SK-N-SH (cell line): Measurements from ENCODE around the gene PDE10A. TPM values are rescaled to one million over a fixed set of nuclear protein-coding genes. Genes with fewer than 3 reads are reported as not detected.

Experiments
- CTCF ChIA-PET: fragments of 300-600, 350-600 bp; formaldehyde crosslinking; extraction: SDS; loops from one replicate; lab custom pipeline; 2021; lab: Yijun Ruan, JAX
- POLR2A ChIA-PET: fragments of 350-600 bp; sonication (Branson Sonifier 250); formaldehyde crosslinking; extraction: SDS; loops from one replicate; lab custom pipeline; 2020; ENCODE audit warnings: antibody characterized with exemption, inconsistent platforms; lab: Yijun Ruan, JAX
- DNase-seq: peaks from one replicate; pipeline ENCODE4 v3.0.0; 2012
- H2AFZ ChIP-seq: fragments of 200-600 bp; sonication (generic); 2 replicates; pipeline ENCODE4 v1.8.1; 2016; ENCODE audit warnings: antibody characterized with exemption, mild to moderate bottlenecking, low read depth
- H3F3A ChIP-seq: fragments of 200-600 bp; sonication (generic); replicated peaks from 2 replicates; pipeline ENCODE3; 2016; ENCODE audit warnings: antibody characterized with exemption, mild to moderate bottlenecking; ENCODE audit not compliant: insufficient read depth
- H3K27ac ChIP-seq, 2 experiments: fragments of 200-500 bp in 1 of 2; fragments of 200-600 bp in 1 of 2; sonication (Bioruptor generic) in 1 of 2; sonication (generic), shearing (Covaris generic) in 1 of 2; 2 replicates each; pipeline versions ENCODE4 v1.5.1 to v1.6.1; 2014 to 2016; ENCODE audit warnings: low read depth in 2 of 2, inconsistent platforms in 1 of 2, low read length in 1 of 2, mild to moderate bottlenecking in 1 of 2, mixed read lengths in 1 of 2
- H3K27me3 ChIP-seq: fragments of 200-600 bp; sonication (generic), shearing (Covaris generic); 2 replicates; pipeline ENCODE4 v1.6.1; 2016; ENCODE audit warnings: mixed run types; ENCODE audit not compliant: insufficient read depth
- H3K36me3 ChIP-seq, 2 experiments: fragments of 200-500 bp in 1 of 2; fragments of 200-600 bp in 1 of 2; sonication (Bioruptor generic) in 1 of 2; sonication (generic) in 1 of 2; replicated peaks in 1 of 2; 2 replicates each; pipeline versions ENCODE3 to v1.5.1; 2014 to 2016; ENCODE audit warnings: low read length in 1 of 2, mild to moderate bottlenecking in 1 of 2; ENCODE audit not compliant: insufficient read depth in 2 of 2, control insufficient read depth in 1 of 2
- H3K4me1 ChIP-seq, 2 experiments: fragments of 200-500 bp in 1 of 2; fragments of 200-600 bp in 1 of 2; sonication (Bioruptor generic) in 1 of 2; sonication (generic), shearing (Covaris generic) in 1 of 2; 2 replicates each; pipeline versions ENCODE4 v1.5.1 to v1.6.1; 2014 to 2016; ENCODE audit warnings: low read depth in 1 of 2, low read length in 1 of 2, mixed run types in 1 of 2; ENCODE audit not compliant: insufficient read depth in 2 of 2, control insufficient read depth in 1 of 2
- H3K4me2 ChIP-seq: fragments of 200-600 bp; sonication (generic), shearing (Covaris generic); 2 replicates; pipeline ENCODE4 v1.6.1; 2017; ENCODE audit warnings: mixed run types
- H3K4me3 ChIP-seq, 2 experiments: fragments of 200-500 bp in 1 of 2; fragments of 200-600 bp in 1 of 2; sonication (Bioruptor generic) in 1 of 2; sonication (generic), shearing (Covaris generic) in 1 of 2; 2 replicates each; pipeline versions ENCODE4 v1.5.1 to v1.8.1; 2014 to 2016; ENCODE audit warnings: low read depth in 2 of 2, inconsistent platforms in 1 of 2, low read length in 1 of 2, mild to moderate bottlenecking in 1 of 2, mixed read lengths in 1 of 2, moderate library complexity in 1 of 2
- H3K79me2 ChIP-seq: fragments of 200-600 bp; sonication (generic); 2 replicates; pipeline ENCODE4 v1.8.1; 2017; ENCODE audit warnings: mild to moderate bottlenecking; ENCODE audit not compliant: insufficient read depth
- H3K9ac ChIP-seq: fragments of 200-600 bp; sonication (generic); 2 replicates; pipeline ENCODE4 v1.6.1; 2017; ENCODE audit warnings: mixed run types
- H3K9me2 ChIP-seq: fragments of 200-600 bp; sonication (generic); 2 replicates; pipeline ENCODE4 v1.6.1; 2017; ENCODE audit warnings: mixed run types
- H3K9me3 ChIP-seq: fragments of 200-600 bp; sonication (generic); 2 replicates; pipeline ENCODE4 v1.6.1; 2017; ENCODE audit warnings: mixed run types, mild to moderate bottlenecking, moderate library complexity
- H4K20me1 ChIP-seq: fragments of 200-600 bp; sonication (generic); 2 replicates; pipeline ENCODE4 v1.6.1; 2017; ENCODE audit warnings: mild to moderate bottlenecking, mixed run types; ENCODE audit not compliant: insufficient read depth
- CTCF ChIP-seq: fragments of 200-600 bp; sonication (generic); IDR thresholded peaks from 2 replicates; pipeline ENCODE4 v1.6.1; 2017; ENCODE audit warnings: antibody characterized with exemption, mild to moderate bottlenecking, moderate library complexity
- ELF1 ChIP-seq: IDR thresholded peaks from 2 replicates; pipeline ENCODE4 v1.4.0; 2012
- FOSL2 ChIP-seq: IDR thresholded peaks from 2 replicates; pipeline ENCODE4 v1.4.0; 2012; ENCODE audit warnings: low read depth, mild to moderate bottlenecking, moderate library complexity, borderline replicate concordance
- FOXJ3 ChIP-seq: sonication (generic); formaldehyde crosslinking; IDR thresholded peaks from 2 replicates; pipeline ENCODE4 v1.5.1; 2020; ENCODE audit warnings: mild to moderate bottlenecking, missing genetic modification reagents
- GATA2 ChIP-seq: sonication (generic); formaldehyde crosslinking; IDR thresholded peaks from 2 replicates; pipeline ENCODE4 v1.5.0; 2020; ENCODE audit warnings: mild to moderate bottlenecking, missing genetic modification reagents
- MEF2A ChIP-seq: IDR thresholded peaks from 2 replicates; pipeline ENCODE4 v1.4.0; 2012; ENCODE audit warnings: low read depth, borderline replicate concordance
- MXI1 ChIP-seq: IDR thresholded peaks from 2 replicates; pipeline ENCODE4 v1.6.1; 2012; ENCODE audit warnings: mild to moderate bottlenecking, low read depth, low read length, improper control_type of control experiment
- RAD21 ChIP-seq: IDR thresholded peaks from 2 replicates; pipeline ENCODE4 v1.6.1; 2012; ENCODE audit warnings: mild to moderate bottlenecking, low read length
- RCOR1 ChIP-seq: fragments of 150-350 bp; IDR thresholded peaks from 2 replicates; pipeline ENCODE4 v1.6.1; 2017; ENCODE audit warnings: antibody characterized with exemption, low read length
- RXRA ChIP-seq: IDR thresholded peaks from 2 replicates; pipeline ENCODE4 v1.4.0; 2012; ENCODE audit warnings: low read depth, mild to moderate bottlenecking, borderline replicate concordance
- SIN3A ChIP-seq: IDR thresholded peaks from 2 replicates; pipeline ENCODE4 v1.6.1; 2012; ENCODE audit warnings: low read depth, mild to moderate bottlenecking, low read length, moderate library complexity, borderline replicate concordance
- SMC3 ChIP-seq: IDR thresholded peaks from 2 replicates; pipeline ENCODE4 v1.6.1; 2012; ENCODE audit warnings: low read depth, low read length, improper control_type of control experiment
- TCF12 ChIP-seq: IDR thresholded peaks from 2 replicates; pipeline ENCODE4 v1.4.0; 2012
- YY1 ChIP-seq: IDR thresholded peaks from 2 replicates; pipeline ENCODE4 v1.4.0; 2012; ENCODE audit warnings: low read depth, mild to moderate bottlenecking
- WGBS: methylation state at CpG from one replicate; pipeline ENCODE4 v1.1.6; 2017; ENCODE audit warnings: low lambda C conversion rate; 5-methylcytosine and 5-hydroxymethylcytosine counted together
- polyA plus RNA-seq, 3 experiments: library from polyadenylated mRNA; depleted of rRNA; stranded (reverse); fragments of >200 nt; gene quantifications; 2 replicates each; pipeline ENCODE4 v1.2.3, GENCODE V29; 2012
- TF ChIP-seq, protein P1 (sequence below): IDR thresholded peaks from 2 replicates; pipeline ENCODE4 v1.4.0; 2012; ENCODE audit warnings: low read depth
- TF ChIP-seq, protein P2 (sequence below): IDR thresholded peaks from 2 replicates; pipeline ENCODE4 v1.4.0; 2012; ENCODE audit warnings: low read depth, borderline replicate concordance

PDE10A gene
- polyA plus RNA-seq, 1 of the 3 experiments (the other 2 are of a cell fraction), result 0.43 TPM

GRCh38 chr6:165365371-165365770, 297.7 kb downstream of the PDE10A start:
- Histone ChIP-seq H3K9ac (no peak overlapping the region), H4K20me1 (no peaks in the 10 kb centered on the region), H2AFZ (no peak overlapping the region), H3F3A (no peaks in the 10 kb centered on the region), H3K4me2 (no peak overlapping the region), H3K9me3 (0 out of 2 replicates have a peak, but pooled peaks cover 2% of the 10 kb centered on the region), H3K4me3 (no peak overlapping the region), H3K9me2 (no peaks in the 10 kb centered on the region), H3K27me3 (no peaks in the 10 kb centered on the region), H3K27ac (no peak overlapping the region), H3K79me2 (no peaks in the 10 kb centered on the region), H3K4me1 (no peaks in the 10 kb centered on the region), H3K36me3 (no peaks in the 10 kb centered on the region)
- no peak for DNase-seq
- ChIA-PET POLR2A (no interaction called here), CTCF (no interaction called here)
- 35% methylated on average over 1 of the region's 1 CpG for WGBS
- TF ChIP-seq FOXJ3 (CRISPR knock-in tag) (no peak), ELF1 (no peak), SIN3A (no peak), MEF2A (no peak), TCF12 (no peak), CTCF (no peak), YY1 (no peak)
- TF ChIP-seq, protein P1, sequence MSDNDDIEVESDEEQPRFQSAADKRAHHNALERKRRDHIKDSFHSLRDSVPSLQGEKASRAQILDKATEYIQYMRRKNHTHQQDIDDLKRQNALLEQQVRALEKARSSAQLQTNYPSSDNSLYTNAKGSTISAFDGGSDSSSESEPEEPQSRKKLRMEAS, result no peak
- TF ChIP-seq, protein P2, sequence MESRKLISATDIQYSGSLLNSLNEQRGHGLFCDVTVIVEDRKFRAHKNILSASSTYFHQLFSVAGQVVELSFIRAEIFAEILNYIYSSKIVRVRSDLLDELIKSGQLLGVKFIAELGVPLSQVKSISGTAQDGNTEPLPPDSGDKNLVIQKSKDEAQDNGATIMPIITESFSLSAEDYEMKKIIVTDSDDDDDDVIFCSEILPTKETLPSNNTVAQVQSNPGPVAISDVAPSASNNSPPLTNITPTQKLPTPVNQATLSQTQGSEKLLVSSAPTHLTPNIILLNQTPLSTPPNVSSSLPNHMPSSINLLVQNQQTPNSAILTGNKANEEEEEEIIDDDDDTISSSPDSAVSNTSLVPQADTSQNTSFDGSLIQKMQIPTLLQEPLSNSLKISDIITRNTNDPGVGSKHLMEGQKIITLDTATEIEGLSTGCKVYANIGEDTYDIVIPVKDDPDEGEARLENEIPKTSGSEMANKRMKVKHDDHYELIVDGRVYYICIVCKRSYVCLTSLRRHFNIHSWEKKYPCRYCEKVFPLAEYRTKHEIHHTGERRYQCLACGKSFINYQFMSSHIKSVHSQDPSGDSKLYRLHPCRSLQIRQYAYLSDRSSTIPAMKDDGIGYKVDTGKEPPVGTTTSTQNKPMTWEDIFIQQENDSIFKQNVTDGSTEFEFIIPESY, result no peak

GRCh38 chr6:165345700-165346099, 317.3 kb downstream of the PDE10A start:
- Histone ChIP-seq H3K9ac (no peak overlapping the region), H3K79me2 (no peaks in the 10 kb centered on the region), H3K4me3 (no peak overlapping the region), H3K4me2 (no peak overlapping the region), H2AFZ (no peak overlapping the region), H4K20me1 (no peaks in the 10 kb centered on the region), H3F3A (no peaks in the 10 kb centered on the region), H3K4me1 (no peaks in the 10 kb centered on the region), H3K36me3 (no peaks in the 10 kb centered on the region), H3K9me2 (no peaks in the 10 kb centered on the region), H3K27ac (no peak overlapping the region), H3K9me3 (no peaks in the 10 kb centered on the region), H3K27me3 (no peaks in the 10 kb centered on the region)
- DNase-seq, result no peak
- TF ChIP-seq YY1, result no peak
- TF ChIP-seq RCOR1, result no peak
- TF ChIP-seq GATA2, result no peak
- no peak for TF ChIP-seq FOSL2
- no peak for TF ChIP-seq MEF2A
- no peak for TF ChIP-seq MXI1
- TF ChIP-seq RAD21, result no peak
- no peak for TF ChIP-seq SMC3
- no peak for TF ChIP-seq RXRA
- ChIA-PET POLR2A (no interaction called here), CTCF (no interaction called here)
- 46% methylated on average over 4 of the region's 4 CpGs for WGBS
